CD4-positive, alpha-beta T cell treated with Interleukin-6 at 100 ng/mL for 8 hours (primary cell): ENCODE results near the gene RPS19.
"Not testable (repeated sequence)": the region's sequence is repeated elsewhere in the genome, so short reads cannot be mapped to it uniquely, and the experiment has no call there.

Source experiments
- DNase-seq: peaks from one replicate; pipeline ENCODE4 v3.0.0-alpha.2; 2020; ENCODE audit warnings: mixed read lengths, low spot score

Gene RPS19

GRCh38 chr19:41901707-41902360 lies 41.8 kb downstream of the RPS19 start:
- no peak for DNase-seq

- DNase-seq: no peak
Measured at GRCh38 chr19:41902594-41902993, 42.5 kb downstream of the RPS19 start.

- DNase-seq: no peak
Measured at GRCh38 chr19:41903193-41903953, 43.3 kb downstream of the RPS19 start.

- no peak for DNase-seq
Measured at GRCh38 chr19:41904118-41904870, 44.2 kb downstream of the RPS19 start.

GRCh38 chr19:41905273-41906002 lies 45.4 kb downstream of the RPS19 start:
- DNase-seq: no peak

GRCh38 chr19:41906271-41906670 lies 46.2 kb downstream of the RPS19 start:
- DNase-seq: no peak

GRCh38 chr19:41906916-41907680 lies 47.0 kb downstream of the RPS19 start:
- no peak for DNase-seq

GRCh38 chr19:41907994-41908615 lies 48.0 kb downstream of the RPS19 start:
- DNase-seq: no peak

- no peak for DNase-seq
Measured at GRCh38 chr19:41908724-41909464, 48.8 kb downstream of the RPS19 start.

- DNase-seq: no peak
Measured at GRCh38 chr19:41909706-41910105, 49.7 kb downstream of the RPS19 start.

GRCh38 chr19:41910240-41910991 lies 50.4 kb downstream of the RPS19 start:
- DNase-seq: no peak

GRCh38 chr19:41910992-41911888 lies 51.2 kb downstream of the RPS19 start:
- no peak for DNase-seq

- no peak for DNase-seq
Measured at GRCh38 chr19:41911889-41912731, 52.1 kb downstream of the RPS19 start.

- no peak for DNase-seq
Measured at GRCh38 chr19:41912899-41913537, 53.0 kb downstream of the RPS19 start.

GRCh38 chr19:41913538-41914423 lies 53.7 kb downstream of the RPS19 start:
- no peak for DNase-seq

GRCh38 chr19:41914424-41914834 lies 54.4 kb downstream of the RPS19 start:
- DNase-seq: not testable (repeated sequence)
